Endodermal cell (in vitro differentiated cells): Measurements from ENCODE around the gene CACNA1S. TPM values are rescaled to one million over a fixed set of nuclear protein-coding genes. Genes with fewer than 3 reads are reported as not detected.

Experiments used
- DNase-seq: peaks from one replicate; pipeline ENCODE4 v3.0.0-alpha.2; 2017
- H3K27ac ChIP-seq: 2 replicates; pipeline ENCODE4 v1.5.1; 2013; ENCODE audit warnings: mild to moderate bottlenecking, low read depth, low read length, moderate library complexity
- H3K27me3 ChIP-seq: 2 replicates; pipeline ENCODE4 v1.6.1; 2013; ENCODE audit warnings: mild to moderate bottlenecking, low read length, moderate library complexity; ENCODE audit not compliant: insufficient read depth, control insufficient read depth, poor library complexity, severe bottlenecking
- H3K36me3 ChIP-seq: 2 replicates; pipeline ENCODE4 v1.7.0; 2013; ENCODE audit warnings: mild to moderate bottlenecking, low read length, moderate library complexity; ENCODE audit not compliant: control insufficient read depth, insufficient read depth
- H3K4me1 ChIP-seq: one replicate; pipeline ENCODE4 v1.7.0; 2013; ENCODE audit warnings: low read length; ENCODE audit not compliant: control insufficient read depth, insufficient read depth
- H3K4me3 ChIP-seq: 2 replicates; pipeline ENCODE4 v1.5.1; 2013; ENCODE audit warnings: mild to moderate bottlenecking, low read length, moderate library complexity
- H3K9ac ChIP-seq: 2 replicates; pipeline ENCODE4 v1.6.1; 2013; ENCODE audit warnings: mild to moderate bottlenecking, low read length, moderate library complexity; ENCODE audit not compliant: poor library complexity, severe bottlenecking; ENCODE audit errors: extremely low read depth
- H3K9me3 ChIP-seq: 2 replicates; pipeline ENCODE4 v1.6.1; 2013; ENCODE audit warnings: mild to moderate bottlenecking, low read length, moderate library complexity; ENCODE audit not compliant: control insufficient read depth
- H3K27ac Mint-ChIP-seq: 2 replicates; pipeline ENCODE4 v1.8.0; 2020; ENCODE audit warnings: mixed read lengths
- H3K27me3 Mint-ChIP-seq: 2 replicates; pipeline ENCODE4 v1.8.0; 2021; ENCODE audit warnings: mild to moderate bottlenecking, mixed read lengths; ENCODE audit not compliant: insufficient read depth
- H3K36me3 Mint-ChIP-seq: 2 replicates; pipeline ENCODE4 v1.8.0; 2020; ENCODE audit warnings: low read depth, mixed read lengths
- H3K4me1 Mint-ChIP-seq: 2 replicates; pipeline ENCODE4 v1.8.0; 2020; ENCODE audit warnings: mixed read lengths
- H3K4me3 Mint-ChIP-seq: 2 replicates; pipeline ENCODE4 v1.8.0; 2020; ENCODE audit warnings: mild to moderate bottlenecking, moderate library complexity, mixed read lengths
- H3K9me3 Mint-ChIP-seq: 2 replicates; pipeline ENCODE4 v1.8.0; 2020; ENCODE audit warnings: mild to moderate bottlenecking, mixed read lengths
- WGBS, 2 experiments: methylation state at CpG; one replicate each; pipeline versions ENCODE4 v1.1.5 to v1.1.7; 2013; ENCODE audit warnings: missing lambda C conversion rate in 2 of 2, mixed read lengths in 1 of 2; ENCODE audit not compliant: insufficient coverage in 1 of 2, insufficient read length in 1 of 2; 5-methylcytosine and 5-hydroxymethylcytosine counted together
- total RNA-seq, 2 donors: library from RNA; stranded (reverse); fragmentation: NEBNext Ultra II Directional in 1 of 2; extraction: Animal tissue kit (Norgen Biotek cat#: 25700) in 1 of 2; gene quantifications; 2 replicates in 1 of 2; 3 replicates in 1 of 2; pipeline ENCODE4 v1.2.1, GENCODE V29; 2021
- TF ChIP-seq, protein P1 (sequence below): fragments of 200-600 bp; sonication (generic); conservative IDR thresholded peaks from 2 replicates; pipeline ENCODE4 v1.5.0; 2021; ENCODE audit warnings: antibody characterized with exemption, mild to moderate bottlenecking

CACNA1S gene
- total RNA-seq, 2 donors from 2014 or later, result 0.11 to 0.13 TPM

DNA sequence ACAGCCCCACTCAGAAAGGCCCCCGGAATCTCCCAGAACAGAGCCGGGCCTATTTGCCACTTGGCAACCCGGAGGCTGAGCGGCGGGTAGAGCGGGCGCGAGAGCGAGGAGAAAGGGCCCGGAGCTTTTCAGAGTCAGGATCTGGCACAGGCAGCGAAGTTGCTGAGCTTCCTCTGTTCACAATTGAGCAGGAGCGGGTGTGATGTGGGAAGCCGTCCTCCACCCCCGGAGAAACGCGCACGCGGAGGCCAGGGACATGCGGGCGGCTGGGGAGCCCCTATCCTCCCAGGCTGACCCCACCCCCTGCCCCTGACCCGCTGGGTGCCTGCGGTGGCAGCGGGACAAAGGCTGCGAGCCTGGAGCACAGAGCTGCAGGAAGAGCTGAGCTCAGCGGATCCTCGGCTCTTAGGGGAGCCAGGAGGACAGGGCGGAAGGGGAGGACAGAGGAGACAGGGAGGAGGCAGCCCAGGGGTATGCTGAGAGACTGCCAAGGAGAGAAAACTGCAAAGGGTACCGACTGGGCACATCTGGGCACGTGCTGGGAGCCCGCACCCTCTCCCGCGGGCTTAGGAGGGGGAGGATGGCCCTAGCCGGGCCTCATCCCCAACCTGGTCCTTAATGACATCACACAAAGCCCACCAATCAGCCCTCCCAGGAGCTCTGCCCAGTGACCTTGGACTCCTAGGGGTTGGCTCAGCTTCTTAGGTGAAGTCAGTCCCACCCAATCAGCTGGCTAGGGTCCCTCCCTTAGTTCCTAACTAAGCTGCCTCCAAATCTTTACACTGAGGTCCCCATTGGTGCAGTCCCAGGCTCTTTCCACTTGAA, 98.0 kb downstream of the CACNA1S start:
- peaks cover 10% of the 10 kb centered on the region for H3K4me1 ChIP-seq
- no peak overlapping the region for H3K27ac Mint-ChIP-seq
- H3K36me3 ChIP-seq, result no peaks in the 10 kb centered on the region
- H3K27ac ChIP-seq, result peak overlapping the region; percentile 38
- TF ChIP-seq, protein P1, sequence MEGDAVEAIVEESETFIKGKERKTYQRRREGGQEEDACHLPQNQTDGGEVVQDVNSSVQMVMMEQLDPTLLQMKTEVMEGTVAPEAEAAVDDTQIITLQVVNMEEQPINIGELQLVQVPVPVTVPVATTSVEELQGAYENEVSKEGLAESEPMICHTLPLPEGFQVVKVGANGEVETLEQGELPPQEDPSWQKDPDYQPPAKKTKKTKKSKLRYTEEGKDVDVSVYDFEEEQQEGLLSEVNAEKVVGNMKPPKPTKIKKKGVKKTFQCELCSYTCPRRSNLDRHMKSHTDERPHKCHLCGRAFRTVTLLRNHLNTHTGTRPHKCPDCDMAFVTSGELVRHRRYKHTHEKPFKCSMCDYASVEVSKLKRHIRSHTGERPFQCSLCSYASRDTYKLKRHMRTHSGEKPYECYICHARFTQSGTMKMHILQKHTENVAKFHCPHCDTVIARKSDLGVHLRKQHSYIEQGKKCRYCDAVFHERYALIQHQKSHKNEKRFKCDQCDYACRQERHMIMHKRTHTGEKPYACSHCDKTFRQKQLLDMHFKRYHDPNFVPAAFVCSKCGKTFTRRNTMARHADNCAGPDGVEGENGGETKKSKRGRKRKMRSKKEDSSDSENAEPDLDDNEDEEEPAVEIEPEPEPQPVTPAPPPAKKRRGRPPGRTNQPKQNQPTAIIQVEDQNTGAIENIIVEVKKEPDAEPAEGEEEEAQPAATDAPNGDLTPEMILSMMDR, result no peak
- peaks cover 12% of the 10 kb centered on the region for H3K27me3 ChIP-seq
- H3K27me3 Mint-ChIP-seq, result peaks cover 4% of the 10 kb centered on the region
- no peak overlapping the region for H3K4me3 Mint-ChIP-seq
- no peaks in the 10 kb centered on the region for H3K36me3 Mint-ChIP-seq
- no peaks in the 10 kb centered on the region for H3K9me3 ChIP-seq
- 78 to 83% methylated on average over 14 to 33 of the region's 33 CpGs for WGBS, 2 experiments
- H3K4me1 Mint-ChIP-seq, result peaks cover 30% of the 10 kb centered on the region
- H3K9me3 Mint-ChIP-seq, result no peaks in the 10 kb centered on the region
- peak; percentile 88 for DNase-seq
- H3K9ac ChIP-seq, result no peak overlapping the region
- H3K4me3 ChIP-seq, result no peak overlapping the region

DNA sequence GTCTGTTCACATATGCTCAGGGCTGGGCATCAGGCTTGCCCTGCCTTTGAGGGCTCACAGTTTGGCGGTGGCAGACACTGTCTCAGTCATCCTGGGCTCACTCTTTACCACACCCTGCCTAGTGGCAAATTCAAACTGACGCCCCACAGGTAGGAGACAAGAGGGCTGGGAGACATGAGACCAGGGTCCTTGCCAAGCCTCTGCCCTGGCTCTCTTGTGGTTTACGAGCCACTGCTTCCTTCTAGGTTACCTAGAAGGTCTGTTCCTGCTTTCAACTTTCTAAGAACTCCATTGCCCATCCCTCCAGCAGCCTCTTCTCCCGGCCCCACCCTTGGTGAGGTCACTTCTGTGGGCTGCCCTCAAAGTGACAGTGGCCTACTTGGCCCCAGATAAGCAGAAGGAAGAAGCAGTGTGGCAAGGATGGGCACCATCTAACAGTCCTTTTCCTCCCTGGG, 99.2 kb downstream of the CACNA1S start:
- no peak overlapping the region for H3K9ac ChIP-seq
- no peak overlapping the region for H3K27ac ChIP-seq
- Mint-ChIP-seq H3K9me3 (no peaks in the 10 kb centered on the region), H3K27me3 (peaks cover 2% of the 10 kb centered on the region), H3K4me3 (no peak overlapping the region), H3K36me3 (no peaks in the 10 kb centered on the region), H3K4me1 (peaks cover 26% of the 10 kb centered on the region), H3K27ac (no peak overlapping the region)
- 85 to 100% methylated on average over 1 to 4 of the region's 4 CpGs for WGBS, 2 experiments
- TF ChIP-seq, protein P1, result no peak
- peaks cover 10% of the 10 kb centered on the region for H3K27me3 ChIP-seq
- H3K9me3 ChIP-seq, result no peaks in the 10 kb centered on the region
- DNase-seq, result no peak
- H3K36me3 ChIP-seq, result no peaks in the 10 kb centered on the region
- H3K4me3 ChIP-seq, result no peak overlapping the region
- peaks cover 9% of the 10 kb centered on the region for H3K4me1 ChIP-seq

DNA sequence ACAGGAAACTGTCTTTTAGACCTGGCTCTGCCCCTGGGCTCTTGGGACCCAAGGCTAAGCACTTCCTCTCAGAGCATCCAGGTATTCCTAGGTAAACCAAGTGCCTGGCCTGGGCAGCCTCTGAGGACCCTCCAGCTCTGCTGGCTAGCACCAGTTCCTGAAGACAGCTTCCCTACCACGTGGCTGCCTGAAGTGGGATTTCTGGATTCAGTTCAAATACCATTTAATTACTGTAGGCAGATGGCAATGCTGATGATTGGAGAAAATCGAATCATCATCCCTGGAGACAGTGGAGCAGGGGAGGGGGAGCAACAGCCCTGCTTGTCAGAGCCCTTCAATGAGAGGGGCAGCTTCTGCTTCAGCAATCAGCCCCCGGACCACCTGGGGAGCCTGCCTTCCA, 100.6 kb downstream of the CACNA1S start:
- H3K4me1 Mint-ChIP-seq, result peaks cover 22% of the 10 kb centered on the region
- H3K27ac Mint-ChIP-seq, result no peak overlapping the region
- no peak for DNase-seq
- Histone ChIP-seq H3K36me3 (no peaks in the 10 kb centered on the region), H3K9me3 (no peaks in the 10 kb centered on the region), H3K9ac (no peak overlapping the region), H3K27ac (no peak overlapping the region), H3K4me1 (peaks cover 5% of the 10 kb centered on the region), H3K4me3 (no peak overlapping the region), H3K27me3 (no peaks in the 10 kb centered on the region)
- no peak overlapping the region for H3K4me3 Mint-ChIP-seq
- H3K27me3 Mint-ChIP-seq, result no peaks in the 10 kb centered on the region
- TF ChIP-seq, protein P1, result no peak
- no peaks in the 10 kb centered on the region for H3K36me3 Mint-ChIP-seq
- WGBS, 2 experiments, result 84 to 100% methylated on average over 2 to 3 of the region's 3 CpGs
- H3K9me3 Mint-ChIP-seq, result no peaks in the 10 kb centered on the region
